SU-DHL-6 (cell line): ENCODE data around the gene RPGRIP1L.

Source experiments
- CTCF ChIP-seq: fragments of 200-600 bp; sonication (generic); IDR thresholded peaks from one replicate; pipeline ENCODE4 v1.5.1; 2017; ENCODE audit warnings: antibody characterized with exemption, mild to moderate bottlenecking, low read length, moderate library complexity; ENCODE audit not compliant: insufficient read depth, poor library complexity, severe bottlenecking
- EZH2phosphoT487 ChIP-seq: fragments of 200-600 bp; sonication (generic), shearing (Covaris generic); conservative IDR thresholded peaks from 2 replicates; pipeline ENCODE4 v1.6.1; 2018; ENCODE audit warnings: mild to moderate bottlenecking, antibody characterized with exemption, low read length, moderate library complexity, mixed read lengths

DNA sequence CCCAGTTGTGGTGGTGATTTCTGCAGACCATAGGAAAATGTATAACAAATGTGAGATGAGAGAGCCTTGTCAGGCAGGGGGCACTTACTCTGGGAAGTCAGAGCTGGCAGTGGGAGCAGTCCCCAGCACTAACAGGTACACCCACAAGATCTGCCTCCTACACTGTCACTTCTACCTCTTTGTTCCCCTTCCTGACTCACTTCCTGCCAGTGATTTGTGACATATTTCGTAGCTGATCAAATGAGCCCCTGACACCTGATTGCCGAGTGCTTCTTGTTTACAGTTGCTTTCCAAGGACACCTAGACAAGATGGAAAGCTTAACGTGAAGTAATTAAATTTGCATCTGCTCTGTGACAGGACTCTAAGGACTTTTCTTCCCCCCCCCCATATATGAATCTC lies 40.8 kb upstream of the RPGRIP1L start:
- TF ChIP-seq CTCF (no peak), EZH2phosphoT487 (no peak)
